Right atrium auricular region (tissue), 2 donors: ENCODE data around the gene SNTA1. TPM values are rescaled to one million over a fixed set of nuclear protein-coding genes. Genes with fewer than 3 reads are reported as not detected.
"Not testable (repeated sequence)": the region's sequence is repeated elsewhere in the genome, so short reads cannot be mapped to it uniquely, and the experiment has no call there.

Experiments
- DNase-seq: peaks from one replicate; pipeline ENCODE4 v3.0.0-alpha.2; 2019; ENCODE audit warnings: low spot score
- H3K27ac ChIP-seq, 2 donors: fragments of 200-600 bp; sonication (generic); 1 replicate in 1 of 2; 2 replicates in 1 of 2; pipeline ENCODE4 v1.5.1; 2016 to 2019
- H3K27me3 ChIP-seq, 2 donors: fragments of 200-600 bp; sonication (generic); one replicate each; pipeline versions ENCODE4 v1.5.1 to v1.6.0; 2017 to 2019
- H3K36me3 ChIP-seq: fragments of 200-600 bp; sonication (generic); one replicate; pipeline ENCODE4 v1.5.1; 2016
- H3K4me1 ChIP-seq, 2 donors: fragments of 200-600 bp; sonication (generic); one replicate each; pipeline versions ENCODE4 v1.5.1 to v1.6.0; 2017 to 2019
- H3K4me3 ChIP-seq, 2 donors: fragments of 200-600 bp; sonication (generic); 1 replicate in 1 of 2; 2 replicates in 1 of 2; pipeline ENCODE4 v1.5.1; 2017 to 2019; ENCODE audit warnings: mild to moderate bottlenecking in 1 of 2, moderate library complexity in 1 of 2
- H3K9me3 ChIP-seq, 2 donors: fragments of 200-600 bp; sonication (generic); one replicate each; pipeline ENCODE4 v1.5.1; 2019
- total RNA-seq, 2 donors: library from RNA; depleted of rRNA; stranded (reverse); fragments of >200 nt; gene quantifications; one replicate each; pipeline ENCODE4 v1.1.0, GENCODE V29; 2016
- TF ChIP-seq, protein P1 (sequence below), 2 donors: fragments of 200-600 bp; sonication (generic); IDR thresholded peaks; one replicate each; pipeline ENCODE4 v1.5.1; 2019; ENCODE audit warnings: antibody characterized with exemption in 2 of 2

SNTA1 gene
- total RNA-seq, 2 donors from 2014 or later, result 183 to 295 TPM

DNA sequence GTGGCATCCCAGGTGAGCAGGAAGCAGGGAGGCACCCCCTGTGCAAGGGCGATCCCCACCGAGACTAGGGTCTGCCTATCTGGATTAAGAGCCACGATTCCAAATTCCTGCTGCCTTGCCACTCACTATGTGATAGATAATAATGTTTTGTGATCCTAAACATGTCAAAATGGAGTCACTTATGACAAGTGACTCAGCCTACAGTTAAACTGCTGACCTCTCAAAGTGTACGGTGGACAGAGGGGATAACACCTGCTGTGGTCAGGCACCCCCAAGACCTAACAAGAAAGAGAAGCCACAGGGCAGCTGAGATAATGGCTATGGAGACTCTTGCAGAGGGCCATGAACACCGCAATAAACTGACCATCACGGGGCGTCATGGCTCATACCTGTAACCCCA, 16.0 kb upstream of the SNTA1 start:
- Histone ChIP-seq H3K27me3 (no peaks in the 10 kb centered on the region), H3K36me3 (no peaks in the 10 kb centered on the region), H3K4me1 (peaks cover 0 to 13% of the 10 kb centered on the region in 2 donors), H3K27ac (no peak overlapping the region), H3K9me3 (no peaks in the 10 kb centered on the region), H3K4me3 (no peak overlapping the region)
- TF ChIP-seq, protein P1, sequence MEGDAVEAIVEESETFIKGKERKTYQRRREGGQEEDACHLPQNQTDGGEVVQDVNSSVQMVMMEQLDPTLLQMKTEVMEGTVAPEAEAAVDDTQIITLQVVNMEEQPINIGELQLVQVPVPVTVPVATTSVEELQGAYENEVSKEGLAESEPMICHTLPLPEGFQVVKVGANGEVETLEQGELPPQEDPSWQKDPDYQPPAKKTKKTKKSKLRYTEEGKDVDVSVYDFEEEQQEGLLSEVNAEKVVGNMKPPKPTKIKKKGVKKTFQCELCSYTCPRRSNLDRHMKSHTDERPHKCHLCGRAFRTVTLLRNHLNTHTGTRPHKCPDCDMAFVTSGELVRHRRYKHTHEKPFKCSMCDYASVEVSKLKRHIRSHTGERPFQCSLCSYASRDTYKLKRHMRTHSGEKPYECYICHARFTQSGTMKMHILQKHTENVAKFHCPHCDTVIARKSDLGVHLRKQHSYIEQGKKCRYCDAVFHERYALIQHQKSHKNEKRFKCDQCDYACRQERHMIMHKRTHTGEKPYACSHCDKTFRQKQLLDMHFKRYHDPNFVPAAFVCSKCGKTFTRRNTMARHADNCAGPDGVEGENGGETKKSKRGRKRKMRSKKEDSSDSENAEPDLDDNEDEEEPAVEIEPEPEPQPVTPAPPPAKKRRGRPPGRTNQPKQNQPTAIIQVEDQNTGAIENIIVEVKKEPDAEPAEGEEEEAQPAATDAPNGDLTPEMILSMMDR (IDR thresholded peaks at IDR 0.05), result no peak
- no peak for DNase-seq

GRCh38 chr20:33456916-33457642, 13.5 kb upstream of the SNTA1 start:
- H3K27me3 ChIP-seq, H3K9me3 ChIP-seq, H3K4me1 ChIP-seq, H3K4me3 ChIP-seq, H3K27ac ChIP-seq, H3K36me3 ChIP-seq: not testable (repeated sequence)
- DNase-seq, result peak; percentile 87
- TF ChIP-seq, protein P1 (IDR thresholded peaks at IDR 0.05), result peak; percentile 82 to 94

- no peaks in the 10 kb centered on the region for H3K27me3 ChIP-seq
- TF ChIP-seq, protein P1 (IDR thresholded peaks at IDR 0.05), result no peak
- no peaks in the 10 kb centered on the region for H3K36me3 ChIP-seq
- no peaks in the 10 kb centered on the region for H3K4me1 ChIP-seq
- no peak overlapping the region for H3K27ac ChIP-seq
- no peak overlapping the region for H3K4me3 ChIP-seq
- H3K9me3 ChIP-seq, result no peaks in the 10 kb centered on the region
- DNase-seq, result no peak
Measured at GRCh38 chr20:33450867-33451266, 7.3 kb upstream of the SNTA1 start.

- H3K36me3 ChIP-seq, result no peaks in the 10 kb centered on the region
- H3K27me3 ChIP-seq, result no peaks in the 10 kb centered on the region
- TF ChIP-seq, protein P1 (IDR thresholded peaks at IDR 0.05), result no peak
- H3K4me1 ChIP-seq, result peaks cover 0 to 11% of the 10 kb centered on the region in 2 donors
- H3K27ac ChIP-seq, result no peak overlapping the region
- H3K9me3 ChIP-seq, result no peaks in the 10 kb centered on the region
- DNase-seq, result no peak
- H3K4me3 ChIP-seq, result no peak overlapping the region
Measured at GRCh38 chr20:33445881-33446625, 2.5 kb upstream of the SNTA1 start.

DNA sequence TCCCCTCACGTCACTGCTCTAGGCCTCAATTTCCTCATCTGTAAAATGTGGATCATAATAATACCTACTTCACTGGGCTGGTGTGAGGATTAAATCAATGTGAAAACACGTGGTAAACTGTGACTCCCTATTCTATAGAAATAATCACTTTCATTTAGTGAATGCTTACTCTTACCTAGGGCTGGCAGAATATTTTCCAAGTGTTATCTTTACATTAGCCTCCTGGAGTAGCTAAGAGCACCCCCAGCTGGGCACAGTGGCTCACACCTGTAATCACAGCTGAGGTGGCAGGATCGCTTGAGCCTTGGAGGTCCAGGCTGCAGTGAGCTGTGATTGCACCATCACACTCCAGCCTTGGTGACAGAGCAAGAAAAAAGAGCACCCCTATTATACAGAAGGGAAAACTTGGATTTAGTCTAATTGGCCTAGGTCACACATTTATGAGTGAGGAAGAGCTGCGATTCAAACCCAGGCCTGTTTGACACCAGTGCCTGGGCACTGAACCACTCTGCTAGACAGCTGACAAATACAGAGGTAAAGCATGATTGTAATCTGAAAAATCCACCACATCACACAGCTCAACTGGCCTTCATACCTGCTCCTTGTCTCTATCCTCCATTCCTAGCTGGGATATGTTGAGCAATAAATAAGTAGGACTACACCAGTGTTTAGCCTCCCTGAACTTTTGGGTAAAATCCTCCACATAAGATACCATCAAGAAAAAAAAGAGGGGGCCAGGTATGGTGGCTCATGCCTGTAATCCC, 1.4 kb upstream of the SNTA1 start:
- H3K9me3 ChIP-seq, result no peaks in the 10 kb centered on the region
- DNase-seq, result no peak
- TF ChIP-seq, protein P1 (IDR thresholded peaks at IDR 0.05), result peak in 1 of 2 donors; percentile 43
- peaks cover 0 to 14% of the 10 kb centered on the region in 2 donors for H3K4me1 ChIP-seq
- no peaks in the 10 kb centered on the region for H3K27me3 ChIP-seq
- H3K4me3 ChIP-seq, result peak overlapping the region in 1 of 2 donors; percentile 68
- H3K36me3 ChIP-seq, result no peaks in the 10 kb centered on the region
- H3K27ac ChIP-seq, result peak overlapping the region; percentile 86 to 93
